NCI-H1048 (cell line): ENCODE data around the gene ABCA1.

Source experiments
- DNase-seq: peaks from one replicate; lab custom pipeline; 2025; lab: John Stamatoyannopoulos, UW

The ABCA1 gene

GRCh38 chr9:104841601-104842141 lies 86.3 kb downstream of the ABCA1 start:
- DNase-seq = no peak

- no peak for DNase-seq
Measured at GRCh38 chr9:104838958-104839357, 89.0 kb downstream of the ABCA1 start.

- no peak for DNase-seq
Measured at GRCh38 chr9:104836767-104837166, 91.2 kb downstream of the ABCA1 start.

- DNase-seq = no peak
Measured at GRCh38 chr9:104836235-104836634, 91.7 kb downstream of the ABCA1 start.

GRCh38 chr9:104835161-104835560 lies 92.8 kb downstream of the ABCA1 start:
- DNase-seq = no peak

GRCh38 chr9:104833696-104834095 lies 94.3 kb downstream of the ABCA1 start:
- no peak for DNase-seq

- DNase-seq = no peak
Measured at GRCh38 chr9:104831681-104832080, 96.3 kb downstream of the ABCA1 start.

- no peak for DNase-seq
Measured at GRCh38 chr9:104826911-104827310, 101.0 kb downstream of the ABCA1 start.

- no peak for DNase-seq
Measured at GRCh38 chr9:104826079-104826775, 101.7 kb downstream of the ABCA1 start.

GRCh38 chr9:104820336-104820735 lies 107.6 kb downstream of the ABCA1 start:
- DNase-seq = no peak

GRCh38 chr9:104819033-104819432 lies 108.9 kb downstream of the ABCA1 start:
- no peak for DNase-seq

GRCh38 chr9:104817437-104817836 lies 110.5 kb downstream of the ABCA1 start:
- no peak for DNase-seq

- no peak for DNase-seq
Measured at GRCh38 chr9:104815851-104816565, 111.9 kb downstream of the ABCA1 start.

- no peak for DNase-seq
Measured at GRCh38 chr9:104810421-104811339, 117.3 kb downstream of the ABCA1 start.

GRCh38 chr9:104808035-104808614 lies 119.8 kb downstream of the ABCA1 start:
- no peak for DNase-seq

- no peak for DNase-seq
Measured at GRCh38 chr9:104805441-104805840, 122.5 kb downstream of the ABCA1 start.

GRCh38 chr9:104802906-104803305 lies 125.0 kb downstream of the ABCA1 start:
- no peak for DNase-seq

- DNase-seq = no peak
Measured at GRCh38 chr9:104802110-104802509, 125.8 kb downstream of the ABCA1 start.

- DNase-seq = no peak
Measured at GRCh38 chr9:104800068-104800785, 127.7 kb downstream of the ABCA1 start.

GRCh38 chr9:104798209-104798995 lies 129.6 kb downstream of the ABCA1 start:
- no peak for DNase-seq
